ENCODE measurements around the gene TNPO2. TPM values are rescaled to one million over a fixed set of nuclear protein-coding genes. Genes with fewer than 3 reads are reported as not detected.
"Not testable (repeated sequence)": the region's sequence is repeated elsewhere in the genome, so short reads cannot be mapped to it uniquely, and the experiment has no call there.

TNPO2 gene
- total and polyA plus RNA-seq, 2 experiments from 2014 or later: 11.7 to 65.2 TPM

DNA sequence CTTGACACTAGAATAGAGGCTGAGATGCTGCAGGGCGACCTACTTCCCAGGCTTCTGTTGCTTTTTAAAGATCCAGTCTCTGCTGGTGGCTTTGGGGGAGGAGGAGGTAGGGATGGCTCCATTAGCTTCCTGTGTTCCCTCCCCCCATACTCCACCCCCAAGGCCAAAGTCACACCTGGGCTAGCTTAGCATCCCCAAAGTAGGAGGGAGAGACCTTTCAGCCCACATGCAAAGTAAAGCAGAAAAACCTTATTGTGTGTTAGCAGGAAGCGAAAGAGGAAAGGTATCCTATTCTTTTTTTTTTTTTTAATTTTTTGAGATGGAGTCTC lies 3.2 kb upstream of the TNPO2 start:
- Histone ChIP-seq H3K79me2 (peaks cover 31% of the 10 kb centered on the region), H3K9me3 (ENCODE audit: low read depth) (no peaks in the 10 kb centered on the region), H4K20me1 (ENCODE audit: insufficient read depth, poor library complexity, severe bottlenecking) (peaks cover 16% of the 10 kb centered on the region), H3K4me1 (ENCODE audit: insufficient read depth) (no peaks in the 10 kb centered on the region), H3K4me3 (no peak overlapping the region), H3K27me3 (no peaks in the 10 kb centered on the region), H2AFZ (no peak overlapping the region), H3K36me3 (replicated peaks; ENCODE audit: insufficient read depth, low read depth) (no peaks in the 10 kb centered on the region), H3K27ac (no peak overlapping the region), H3K4me2 (no peak overlapping the region), H3K9me2 (replicated peaks; ENCODE audit: insufficient read depth) (no peaks in the 10 kb centered on the region)
- 96% methylated on average over 2 of the region's 2 CpGs for WGBS (ENCODE audit: low lambda C conversion rate, missing lambda C conversion rate)
- DNase-seq (ENCODE audit: low spot score): no peak
- no peak for TF ChIP-seq EZH2phosphoT487 (IDR thresholded peaks at IDR 0.05; ENCODE audit: low read depth, severe bottlenecking, unreplicated experiment)
- TF ChIP-seq EZH2 (IDR thresholded peaks at IDR 0.05; ENCODE audit: borderline replicate concordance): no peak
- TF ChIP-seq, protein P1, sequence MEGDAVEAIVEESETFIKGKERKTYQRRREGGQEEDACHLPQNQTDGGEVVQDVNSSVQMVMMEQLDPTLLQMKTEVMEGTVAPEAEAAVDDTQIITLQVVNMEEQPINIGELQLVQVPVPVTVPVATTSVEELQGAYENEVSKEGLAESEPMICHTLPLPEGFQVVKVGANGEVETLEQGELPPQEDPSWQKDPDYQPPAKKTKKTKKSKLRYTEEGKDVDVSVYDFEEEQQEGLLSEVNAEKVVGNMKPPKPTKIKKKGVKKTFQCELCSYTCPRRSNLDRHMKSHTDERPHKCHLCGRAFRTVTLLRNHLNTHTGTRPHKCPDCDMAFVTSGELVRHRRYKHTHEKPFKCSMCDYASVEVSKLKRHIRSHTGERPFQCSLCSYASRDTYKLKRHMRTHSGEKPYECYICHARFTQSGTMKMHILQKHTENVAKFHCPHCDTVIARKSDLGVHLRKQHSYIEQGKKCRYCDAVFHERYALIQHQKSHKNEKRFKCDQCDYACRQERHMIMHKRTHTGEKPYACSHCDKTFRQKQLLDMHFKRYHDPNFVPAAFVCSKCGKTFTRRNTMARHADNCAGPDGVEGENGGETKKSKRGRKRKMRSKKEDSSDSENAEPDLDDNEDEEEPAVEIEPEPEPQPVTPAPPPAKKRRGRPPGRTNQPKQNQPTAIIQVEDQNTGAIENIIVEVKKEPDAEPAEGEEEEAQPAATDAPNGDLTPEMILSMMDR (IDR thresholded peaks at IDR 0.05; ENCODE audit: poor library complexity): no peak

DNA sequence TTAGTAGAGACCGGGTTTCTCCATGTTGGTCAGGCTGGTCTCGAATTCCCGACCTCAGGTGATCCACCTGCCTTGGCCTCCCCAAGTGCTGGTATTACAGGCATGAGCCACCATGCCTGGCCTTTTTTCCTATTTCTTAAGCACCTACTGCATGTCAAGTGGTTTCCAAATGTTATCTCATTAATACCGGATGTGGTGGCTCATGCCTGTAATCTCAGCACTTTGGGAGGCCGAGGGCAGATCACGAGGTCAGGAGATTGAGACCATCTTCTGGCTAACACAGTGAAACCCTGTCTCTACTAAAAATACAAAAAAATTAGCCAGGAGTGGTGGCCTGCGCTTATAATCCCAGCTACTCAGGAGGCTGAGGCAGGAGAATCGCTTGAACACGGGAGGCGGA lies 1.9 kb upstream of the TNPO2 start:
- not testable (repeated sequence) for H3K9me3 ChIP-seq (ENCODE audit: low read depth); H4K20me1 ChIP-seq (ENCODE audit: insufficient read depth, poor library complexity, severe bottlenecking); H3K4me2 ChIP-seq; H3K36me3 ChIP-seq (replicated peaks; ENCODE audit: insufficient read depth, low read depth); H2AFZ ChIP-seq; H3K4me3 ChIP-seq; H3K9me2 ChIP-seq (replicated peaks; ENCODE audit: insufficient read depth); H3K27me3 ChIP-seq; DNase-seq (ENCODE audit: low spot score); H3K4me1 ChIP-seq (ENCODE audit: insufficient read depth); H3K27ac ChIP-seq
- peaks cover 31% of the 10 kb centered on the region for H3K79me2 ChIP-seq
- 91% methylated on average over 10 of the region's 10 CpGs for WGBS (ENCODE audit: low lambda C conversion rate, missing lambda C conversion rate)

DNA sequence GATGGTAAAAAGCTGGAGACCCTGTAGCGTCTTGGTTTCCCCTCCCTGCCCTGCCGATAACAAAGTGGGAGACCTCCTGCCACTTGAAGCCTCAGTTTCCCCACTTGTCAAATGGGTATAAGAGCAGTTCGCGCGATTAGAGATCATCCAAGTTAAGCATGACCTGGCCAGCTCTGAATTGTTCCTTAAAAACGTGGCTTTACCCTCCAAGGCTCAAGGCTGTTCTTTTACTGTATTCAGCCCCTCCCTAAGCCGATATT lies 421 bp downstream of the TNPO2 start:
- no peaks in the 10 kb centered on the region for H3K36me3 ChIP-seq (replicated peaks; ENCODE audit: insufficient read depth, low read depth)
- peak overlapping the region; percentile 53 for H2AFZ ChIP-seq
- peaks cover 7% of the 10 kb centered on the region for H4K20me1 ChIP-seq (ENCODE audit: insufficient read depth, poor library complexity, severe bottlenecking)
- H3K4me3 ChIP-seq: peak overlapping the region; percentile 56
- H3K4me1 ChIP-seq (ENCODE audit: insufficient read depth): peaks cover 10% of the 10 kb centered on the region
- no peaks in the 10 kb centered on the region for H3K9me2 ChIP-seq (replicated peaks; ENCODE audit: insufficient read depth)
- H3K9me3 ChIP-seq (ENCODE audit: low read depth): no peaks in the 10 kb centered on the region
- peaks cover 47% of the 10 kb centered on the region for H3K79me2 ChIP-seq
- WGBS (ENCODE audit: low lambda C conversion rate, missing lambda C conversion rate): 3% methylated on average over 7 of the region's 7 CpGs
- TF ChIP-seq EZH2phosphoT487 (IDR thresholded peaks at IDR 0.05; ENCODE audit: low read depth, severe bottlenecking, unreplicated experiment) (no peak), EZH2 (IDR thresholded peaks at IDR 0.05; ENCODE audit: borderline replicate concordance) (no peak)
- TF ChIP-seq, protein P1 (IDR thresholded peaks at IDR 0.05; ENCODE audit: poor library complexity): no peak
- H3K27ac ChIP-seq: peak overlapping the region; percentile 66
- no peak for DNase-seq (ENCODE audit: low spot score)
- H3K4me2 ChIP-seq: peak overlapping the region; percentile 92
- no peaks in the 10 kb centered on the region for H3K27me3 ChIP-seq

DNA sequence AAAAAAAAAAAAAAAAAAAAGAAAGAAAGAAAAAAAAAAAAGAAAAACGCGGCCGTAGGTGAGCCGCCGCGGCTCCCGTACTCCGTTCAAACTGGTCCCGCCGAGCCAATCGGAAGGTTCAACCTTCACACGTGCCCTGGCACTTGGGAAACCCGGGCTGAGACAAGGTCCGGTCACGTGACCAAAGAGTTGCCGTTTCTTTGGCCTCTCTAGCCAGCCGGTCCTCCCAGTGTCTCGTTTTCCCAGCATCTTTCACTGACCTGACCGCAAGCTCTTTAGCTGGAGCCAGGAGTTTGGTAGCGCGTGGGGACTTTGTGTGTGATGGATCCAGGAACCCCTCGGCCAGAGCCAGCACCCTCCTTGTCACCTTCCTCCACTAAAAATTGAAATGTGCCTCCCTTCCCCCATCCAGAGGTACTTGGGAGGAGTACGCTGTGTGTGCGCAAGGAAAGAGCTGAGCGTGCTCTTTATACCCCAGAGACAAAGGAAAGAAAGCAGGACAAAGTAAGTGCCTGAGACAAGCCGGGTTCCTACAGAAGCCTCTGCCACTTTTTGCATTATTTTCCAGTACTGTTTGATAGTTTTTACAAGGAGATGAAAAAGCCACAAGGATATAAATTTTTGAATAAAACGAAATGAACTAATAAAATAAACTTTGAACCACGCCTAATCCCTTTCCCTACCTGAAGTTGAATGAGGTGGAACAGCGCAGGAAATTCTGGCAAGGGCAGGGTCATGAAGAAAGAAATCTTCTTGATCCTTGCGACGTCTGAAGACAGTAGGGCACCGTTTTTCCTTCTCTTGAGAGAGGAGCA lies 959 bp downstream of the TNPO2 start:
- DNase-seq (ENCODE audit: low spot score): peak; percentile 100
- TF ChIP-seq EZH2phosphoT487 (IDR thresholded peaks at IDR 0.05; ENCODE audit: low read depth, severe bottlenecking, unreplicated experiment) (no peak), EZH2 (IDR thresholded peaks at IDR 0.05; ENCODE audit: borderline replicate concordance) (no peak)
- TF ChIP-seq, protein P1 (IDR thresholded peaks at IDR 0.05; ENCODE audit: poor library complexity): no peak
- peaks cover 52% of the 10 kb centered on the region for H3K79me2 ChIP-seq
- peak overlapping the region; percentile 95 for H3K27ac ChIP-seq
- H3K4me2 ChIP-seq: peak overlapping the region; percentile 99
- H3K9me2 ChIP-seq (replicated peaks; ENCODE audit: insufficient read depth): no peaks in the 10 kb centered on the region
- H3K4me3 ChIP-seq: peak overlapping the region; percentile 56
- H2AFZ ChIP-seq: peak overlapping the region; percentile 53
- H3K27me3 ChIP-seq: no peaks in the 10 kb centered on the region
- H3K4me1 ChIP-seq (ENCODE audit: insufficient read depth): peaks cover 10% of the 10 kb centered on the region
- no peaks in the 10 kb centered on the region for H3K36me3 ChIP-seq (replicated peaks; ENCODE audit: insufficient read depth, low read depth)
- H3K9me3 ChIP-seq (ENCODE audit: low read depth): no peaks in the 10 kb centered on the region
- H4K20me1 ChIP-seq (ENCODE audit: insufficient read depth, poor library complexity, severe bottlenecking): peaks cover 7% of the 10 kb centered on the region
- WGBS (ENCODE audit: low lambda C conversion rate, missing lambda C conversion rate): 2% methylated on average over 29 of the region's 32 CpGs

Data from hepatocyte (in vitro differentiated cells).